Neural progenitor cell (in vitro differentiated cells): ENCODE results near the gene CFAP53.

Experiments
- EZH2 ChIP-seq: fragments of 200-600 bp; sonication (generic); IDR thresholded peaks from 2 replicates; pipeline ENCODE4 v1.6.1; 2017; ENCODE audit warnings: antibody characterized with exemption, mild to moderate bottlenecking, moderate library complexity
- EZH2phosphoT487 ChIP-seq: fragments of 200-600 bp; sonication (generic); IDR thresholded peaks from 2 replicates; pipeline ENCODE4 v1.6.1; 2017; ENCODE audit warnings: antibody characterized with exemption
- TF ChIP-seq, protein P1 (sequence below): fragments of 200-600 bp; sonication (generic); IDR thresholded peaks from 2 replicates; pipeline ENCODE4 v1.5.1; 2017; ENCODE audit warnings: antibody characterized with exemption, mild to moderate bottlenecking

DNA sequence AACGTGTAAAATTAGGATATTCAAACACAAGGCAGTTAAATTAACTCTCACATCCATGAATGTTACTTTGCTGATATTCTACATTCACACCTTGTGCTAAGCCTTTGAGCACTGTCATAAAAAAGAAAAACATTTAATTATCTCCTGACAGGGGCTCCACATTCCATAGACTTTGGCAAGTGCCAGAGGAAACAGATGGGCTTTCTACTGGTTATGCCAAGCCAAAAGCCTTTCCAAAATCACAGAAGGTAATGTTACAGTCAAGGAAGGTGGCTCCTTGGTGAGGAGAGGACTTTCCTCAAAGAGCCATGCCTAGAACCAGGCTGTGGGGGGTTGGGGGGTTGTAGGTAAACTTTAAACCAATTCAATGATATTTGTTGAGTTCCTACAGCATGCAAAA lies 83.8 kb downstream of the CFAP53 start:
- TF ChIP-seq, protein P1, sequence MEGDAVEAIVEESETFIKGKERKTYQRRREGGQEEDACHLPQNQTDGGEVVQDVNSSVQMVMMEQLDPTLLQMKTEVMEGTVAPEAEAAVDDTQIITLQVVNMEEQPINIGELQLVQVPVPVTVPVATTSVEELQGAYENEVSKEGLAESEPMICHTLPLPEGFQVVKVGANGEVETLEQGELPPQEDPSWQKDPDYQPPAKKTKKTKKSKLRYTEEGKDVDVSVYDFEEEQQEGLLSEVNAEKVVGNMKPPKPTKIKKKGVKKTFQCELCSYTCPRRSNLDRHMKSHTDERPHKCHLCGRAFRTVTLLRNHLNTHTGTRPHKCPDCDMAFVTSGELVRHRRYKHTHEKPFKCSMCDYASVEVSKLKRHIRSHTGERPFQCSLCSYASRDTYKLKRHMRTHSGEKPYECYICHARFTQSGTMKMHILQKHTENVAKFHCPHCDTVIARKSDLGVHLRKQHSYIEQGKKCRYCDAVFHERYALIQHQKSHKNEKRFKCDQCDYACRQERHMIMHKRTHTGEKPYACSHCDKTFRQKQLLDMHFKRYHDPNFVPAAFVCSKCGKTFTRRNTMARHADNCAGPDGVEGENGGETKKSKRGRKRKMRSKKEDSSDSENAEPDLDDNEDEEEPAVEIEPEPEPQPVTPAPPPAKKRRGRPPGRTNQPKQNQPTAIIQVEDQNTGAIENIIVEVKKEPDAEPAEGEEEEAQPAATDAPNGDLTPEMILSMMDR, result no peak
- TF ChIP-seq EZH2phosphoT487 (no peak), EZH2 (no peak)
